DND-41 (cell line): ENCODE data around the gene SH3BP2.
A peak's percentile ranks its signal among the peaks of the same experiment; 100 is the strongest.

Experiments used
- ATAC-seq: fragments of 200-7000 bp; cut with Tn5 transposase; 3 replicates; pipeline ENCODE4 v1.9.1; 2021; ENCODE audit warnings: low read depth; ENCODE audit not compliant: insufficient read depth
- DNase-seq: peaks from one replicate; pipeline ENCODE4 v3.0.0-alpha.2; 2020
- H2AFZ ChIP-seq: 2 replicates; pipeline ENCODE4 v1.6.0; 2012; ENCODE audit warnings: low read depth, low read length
- H3K27ac ChIP-seq: 2 replicates; pipeline ENCODE4 v1.5.1; 2012; ENCODE audit warnings: low read length, inconsistent platforms
- H3K27me3 ChIP-seq: fragments of 200-600 bp; sonication (generic); 2 replicates; pipeline ENCODE4 v1.6.0; 2012; ENCODE audit warnings: low read length, mild to moderate bottlenecking, inconsistent platforms; ENCODE audit not compliant: insufficient read depth, poor library complexity
- H3K36me3 ChIP-seq: 2 replicates; pipeline ENCODE4 v1.5.1; 2012; ENCODE audit warnings: low read length, inconsistent platforms; ENCODE audit not compliant: insufficient read depth
- H3K4me1 ChIP-seq: 2 replicates; pipeline ENCODE4 v1.5.1; 2012; ENCODE audit warnings: mild to moderate bottlenecking, low read length; ENCODE audit not compliant: insufficient read depth
- H3K4me2 ChIP-seq: 2 replicates; pipeline ENCODE4 v1.6.0; 2012; ENCODE audit warnings: mild to moderate bottlenecking, moderate library complexity, low read length, inconsistent platforms; ENCODE audit not compliant: insufficient read depth
- H3K4me3 ChIP-seq, 2 experiments: fragments of 200-600 bp in 1 of 2; shearing (Covaris generic) in 1 of 2; 2 replicates each; pipeline ENCODE4 v1.5.1; 2012 to 2016; ENCODE audit warnings: inconsistent platforms in 2 of 2, low read length in 2 of 2, mild to moderate bottlenecking in 2 of 2, low read depth in 1 of 2, moderate library complexity in 1 of 2
- H3K79me2 ChIP-seq: 2 replicates; pipeline ENCODE4 v1.6.0; 2012; ENCODE audit warnings: low read length, inconsistent platforms; ENCODE audit not compliant: insufficient read depth
- H3K9ac ChIP-seq: 2 replicates; pipeline ENCODE4 v1.6.0; 2012; ENCODE audit warnings: low read depth, mild to moderate bottlenecking, inconsistent platforms, low read length, moderate library complexity
- H3K9me3 ChIP-seq: 2 replicates; pipeline ENCODE4 v1.5.1; 2012; ENCODE audit warnings: low read length, moderate library complexity, mild to moderate bottlenecking, inconsistent platforms; ENCODE audit not compliant: insufficient read depth, severe bottlenecking
- H4K20me1 ChIP-seq: 2 replicates; pipeline ENCODE4 v1.6.0; 2012; ENCODE audit warnings: low read length; ENCODE audit not compliant: insufficient read depth
- CTCF ChIP-seq: IDR thresholded peaks from 2 replicates; pipeline ENCODE4 v1.5.1; 2012; ENCODE audit warnings: borderline replicate concordance, low read length, moderate library complexity, mild to moderate bottlenecking; ENCODE audit not compliant: poor library complexity, severe bottlenecking; ENCODE audit errors: extremely low read depth
- EZH2 ChIP-seq: IDR thresholded peaks from 3 replicates; pipeline ENCODE4 v1.6.1; 2012; ENCODE audit warnings: borderline replicate concordance, low read depth, mild to moderate bottlenecking, moderate library complexity, low read length, inconsistent platforms; ENCODE audit not compliant: severe bottlenecking

The SH3BP2 gene

GRCh38 chr4:2849267-2850152, 56.6 kb downstream of the SH3BP2 start:
- DNase-seq (no peak), ATAC-seq (no peak)
- Histone ChIP-seq H3K9me3 (no peaks in the 10 kb centered on the region), H3K4me2 (no peak overlapping the region), H3K4me3 (no peak overlapping the region), H4K20me1 (peaks cover 64% of the 10 kb centered on the region), H2AFZ (no peak overlapping the region), H3K9ac (no peak overlapping the region), H3K79me2 (peaks cover 96% of the 10 kb centered on the region), H3K27ac (no peak overlapping the region), H3K27me3 (no peaks in the 10 kb centered on the region), H3K36me3 (peaks cover 14% of the 10 kb centered on the region), H3K4me1 (peaks cover 39% of the 10 kb centered on the region)
- no peak for TF ChIP-seq CTCF
- TF ChIP-seq EZH2, result no peak

GRCh38 chr4:2850966-2851798, 58.3 kb downstream of the SH3BP2 start:
- ATAC-seq (peak; percentile 66), DNase-seq (no peak)
- Histone ChIP-seq H3K27ac (0 out of 2 replicates have a peak overlapping the region, but pooled peaks have one; percentile 6), H3K27me3 (no peaks in the 10 kb centered on the region), H3K4me2 (no peak overlapping the region), H3K9me3 (no peaks in the 10 kb centered on the region), H2AFZ (no peak overlapping the region), H3K4me3 (no peak overlapping the region), H3K79me2 (peaks cover 96% of the 10 kb centered on the region), H3K36me3 (peaks cover 20% of the 10 kb centered on the region), H3K9ac (no peak overlapping the region), H3K4me1 (peaks cover 22% of the 10 kb centered on the region), H4K20me1 (peaks cover 61% of the 10 kb centered on the region)
- TF ChIP-seq EZH2, result no peak
- TF ChIP-seq CTCF, result no peak

GRCh38 chr4:2852481-2852921, 59.6 kb downstream of the SH3BP2 start:
- Histone ChIP-seq H3K36me3 (peaks cover 21% of the 10 kb centered on the region), H3K4me2 (no peak overlapping the region), H3K27ac (0 out of 2 replicates have a peak overlapping the region, but pooled peaks have one; percentile 43), H3K79me2 (peaks cover 95% of the 10 kb centered on the region), H3K9ac (no peak overlapping the region), H3K4me1 (peaks cover 14% of the 10 kb centered on the region), H4K20me1 (peaks cover 63% of the 10 kb centered on the region), H3K4me3 (no peak overlapping the region), H2AFZ (no peak overlapping the region), H3K9me3 (no peaks in the 10 kb centered on the region), H3K27me3 (no peaks in the 10 kb centered on the region)
- peak; percentile 49 for ATAC-seq
- peak; percentile 30 for DNase-seq
- TF ChIP-seq EZH2, result no peak
- TF ChIP-seq CTCF, result no peak
